Measurements from ENCODE around the gene UCN.

- no peak for TF ChIP-seq POLR2A (IDR thresholded peaks at IDR 0.05; ENCODE audit: low read length)
- no peak for TF ChIP-seq GATA1 (IDR thresholded peaks at IDR 0.05; ENCODE audit: low read depth, low read length)
Measured at GRCh38 chr2:27264253-27264752, 43.9 kb downstream of the UCN start.

All from erythroblast (primary cell).